ENCODE data around the gene PRR12.

PRR12 gene

DNA sequence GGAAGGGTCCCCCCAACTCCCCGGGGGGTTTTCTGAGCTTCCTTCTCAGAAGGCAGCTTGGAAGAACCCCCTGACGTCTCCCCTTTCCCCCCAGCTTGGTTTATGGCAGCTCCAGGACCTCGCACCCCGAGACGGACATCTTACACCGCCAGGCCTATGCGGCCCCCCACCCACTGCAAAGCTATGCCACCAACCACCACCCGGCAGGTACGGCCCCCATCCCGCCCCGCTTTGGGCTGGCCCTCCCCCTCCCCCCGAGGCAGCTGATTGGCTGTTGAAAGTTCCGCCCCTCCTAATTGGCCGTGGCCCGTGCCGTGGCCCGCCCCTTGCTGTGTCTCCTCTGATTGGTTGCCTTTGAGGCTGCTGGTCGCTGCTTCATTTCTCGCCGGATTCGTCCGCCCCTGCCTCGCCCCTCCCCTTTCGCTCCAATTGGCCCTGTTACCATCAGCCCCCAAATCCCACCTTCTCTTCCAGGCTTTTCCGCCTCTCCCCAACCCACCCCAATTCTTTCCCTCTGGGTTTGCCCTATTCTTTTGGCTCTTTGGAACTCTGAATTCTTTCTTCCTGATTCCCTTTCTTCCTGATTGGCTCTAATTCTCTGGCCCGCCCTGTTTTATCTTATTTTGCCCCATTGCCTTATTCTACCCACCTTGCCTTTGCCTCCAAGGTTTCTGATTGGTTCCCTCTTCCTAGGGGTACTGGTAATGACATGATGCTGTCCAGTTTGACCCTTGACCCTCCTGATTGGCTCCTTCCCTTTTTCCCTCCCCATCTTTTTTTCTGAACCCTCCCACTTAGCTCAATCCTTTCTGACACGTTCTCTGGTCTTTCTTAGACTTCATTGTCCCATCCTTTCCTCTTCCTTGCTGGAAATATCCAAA lies 2.5 kb downstream of the PRR12 start:
- peak; percentile 98 for DNase-seq (ENCODE audit: extremely low spot score)
- POLR2A ChIA-PET, result interaction anchor here (1.3 to 4.6 kb wide), 3 partner anchors 48 to 98 kb away, joined by 3 to 61 read pairs (median 6); partner anchors contain the start of genes BCL2L12, IRF3, RPS11 and RRAS
- CTCF ChIA-PET, result interaction anchor here (0.6 to 0.7 kb wide), 4 partner anchors 9 to 157 kb away, joined by 3 to 4 read pairs (median 4); no protein-coding TSS in a partner anchor
- TF ChIP-seq NFRKB (IDR thresholded peaks at IDR 0.05) (no peak), ELF4 (IDR thresholded peaks at IDR 0.05) (no peak), BHLHE40 (IDR thresholded peaks at IDR 0.05; ENCODE audit: borderline replicate concordance) (no peak), ARNT (IDR thresholded peaks at IDR 0.05) (no peak), TARDBP (IDR thresholded peaks at IDR 0.05) (no peak), L3MBTL2 (conservative IDR thresholded peaks at IDR 0.05) (no peak), FOXM1 (IDR thresholded peaks at IDR 0.05; ENCODE audit: borderline replicate concordance) (no peak), SP1 (IDR thresholded peaks at IDR 0.05) (no peak)

DNA sequence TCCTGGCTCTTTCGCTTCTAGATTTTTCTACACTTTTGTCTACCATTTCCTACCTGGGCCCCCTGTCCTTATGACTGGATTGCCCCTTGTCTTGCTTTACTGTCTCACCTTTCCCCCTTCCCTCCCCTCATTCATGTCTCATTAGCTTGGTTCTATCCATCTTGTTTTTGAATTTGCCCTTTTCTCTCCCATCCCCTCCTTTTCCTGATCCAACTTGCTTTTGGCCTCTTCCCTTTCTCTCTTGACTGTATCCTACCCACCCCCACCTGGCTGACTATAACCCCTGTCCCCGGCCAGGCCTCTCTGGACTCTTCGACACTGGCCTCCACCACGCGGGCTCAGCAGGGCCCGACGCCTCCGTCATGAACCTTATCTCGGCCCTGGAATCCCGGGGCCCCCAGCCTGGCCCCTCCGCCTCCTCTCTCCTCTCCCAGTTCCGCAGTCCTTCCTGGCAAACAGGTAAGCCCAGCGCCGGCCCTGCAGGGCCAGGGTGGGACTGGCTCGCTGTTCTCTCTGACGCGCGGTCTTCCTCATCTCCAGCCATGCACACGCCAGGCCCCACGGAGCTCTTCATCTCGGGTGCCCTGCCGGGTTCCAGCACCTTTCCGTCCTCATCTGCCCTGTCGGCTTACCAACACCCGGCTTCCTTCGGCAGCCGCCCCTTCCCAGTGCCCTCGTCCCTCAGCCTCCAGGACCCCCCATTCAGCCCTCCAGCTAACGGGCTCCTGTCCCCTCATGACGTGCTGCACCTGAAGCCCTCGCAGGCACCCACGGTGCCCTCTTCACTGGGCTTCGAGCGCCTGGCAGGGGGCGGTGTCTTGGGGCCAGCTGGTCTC lies 3.4 kb downstream of the PRR12 start:
- DNase-seq (ENCODE audit: extremely low spot score), result no peak
- CTCF ChIA-PET, result interaction anchor here (0.7 kb wide), 1 partner anchor 8 kb away, joined by 3 read pairs; no protein-coding TSS in a partner anchor
- no peak for TF ChIP-seq TARDBP (IDR thresholded peaks at IDR 0.05)
- TF ChIP-seq SUZ12 (IDR thresholded peaks at IDR 0.05), result no peak
- no peak for TF ChIP-seq FOXM1 (IDR thresholded peaks at IDR 0.05; ENCODE audit: borderline replicate concordance)
- no peak for TF ChIP-seq PKNOX1 (IDR thresholded peaks at IDR 0.05)
- TF ChIP-seq ELF4 (IDR thresholded peaks at IDR 0.05), result no peak
- no peak for TF ChIP-seq LEF1 (IDR thresholded peaks at IDR 0.05; ENCODE audit: borderline replicate concordance)
- no peak for TF ChIP-seq BHLHE40 (IDR thresholded peaks at IDR 0.05; ENCODE audit: borderline replicate concordance)
- no peak for TF ChIP-seq HDGF (IDR thresholded peaks at IDR 0.05; ENCODE audit: borderline replicate concordance)
- TF ChIP-seq ZNF384 (IDR thresholded peaks at IDR 0.05), result no peak; the same call in 1 of the 2 replicates
- no peak for TF ChIP-seq FOXA1 (IDR thresholded peaks at IDR 0.05)
- TF ChIP-seq NFRKB (IDR thresholded peaks at IDR 0.05), result no peak
- no peak for TF ChIP-seq ARNT (IDR thresholded peaks at IDR 0.05)
- no peak for TF ChIP-seq FOXK2 (IDR thresholded peaks at IDR 0.05)
- TF ChIP-seq SP1 (IDR thresholded peaks at IDR 0.05), result no peak
- TF ChIP-seq CTBP1 (IDR thresholded peaks at IDR 0.05; ENCODE audit: borderline replicate concordance), result no peak
- no peak for TF ChIP-seq L3MBTL2 (conservative IDR thresholded peaks at IDR 0.05)
- POLR2A ChIA-PET, result interaction anchor here (1.3 to 4.6 kb wide), 4 partner anchors 46 to 98 kb away, joined by 3 to 61 read pairs (median 5); partner anchors contain the start of genes BCL2L12, IRF3, RPS11 and RRAS

GRCh38 chr19:49594993-49595818 lies 4.2 kb downstream of the PRR12 start:
- CTCF ChIA-PET, result no interaction called here

GRCh38 chr19:49595819-49596404 lies 4.9 kb downstream of the PRR12 start:
- POLR2A ChIA-PET, result interaction anchor here (0.8 to 1.3 kb wide), 2 partner anchors 44 to 69 kb away, joined by 3 to 4 read pairs; partner anchors contain the start of gene RRAS
- CTCF ChIA-PET, result no interaction called here
- TF ChIP-seq SP1 (IDR thresholded peaks at IDR 0.05) (no peak), ARNT (IDR thresholded peaks at IDR 0.05) (no peak), L3MBTL2 (conservative IDR thresholded peaks at IDR 0.05) (no peak), FOXM1 (IDR thresholded peaks at IDR 0.05; ENCODE audit: borderline replicate concordance) (no peak), PKNOX1 (IDR thresholded peaks at IDR 0.05) (no peak), FOXK2 (IDR thresholded peaks at IDR 0.05) (no peak), HDGF (IDR thresholded peaks at IDR 0.05; ENCODE audit: borderline replicate concordance) (no peak), SUZ12 (IDR thresholded peaks at IDR 0.05) (no peak), FOXA1 (IDR thresholded peaks at IDR 0.05) (no peak), LEF1 (IDR thresholded peaks at IDR 0.05; ENCODE audit: borderline replicate concordance) (no peak), TARDBP (IDR thresholded peaks at IDR 0.05) (no peak), NFRKB (IDR thresholded peaks at IDR 0.05) (no peak)
- DNase-seq (ENCODE audit: extremely low spot score), result no peak

More at GRCh38 chr19:49594993-49595818, 4.2 kb downstream of the PRR12 start:
- POLR2A ChIA-PET, result interaction anchor here (0.8 to 1.3 kb wide), 2 partner anchors 45 to 69 kb away, joined by 3 to 4 read pairs; partner anchors contain the start of gene RRAS
- TF ChIP-seq ARNT (IDR thresholded peaks at IDR 0.05), result no peak
- no peak for TF ChIP-seq ZNF384 (IDR thresholded peaks at IDR 0.05)
- no peak for TF ChIP-seq NFRKB (IDR thresholded peaks at IDR 0.05)
- no peak for TF ChIP-seq LEF1 (IDR thresholded peaks at IDR 0.05; ENCODE audit: borderline replicate concordance)
- TF ChIP-seq PKNOX1 (IDR thresholded peaks at IDR 0.05), result no peak
- TF ChIP-seq L3MBTL2 (conservative IDR thresholded peaks at IDR 0.05), result no peak
- TF ChIP-seq CTBP1 (IDR thresholded peaks at IDR 0.05; ENCODE audit: borderline replicate concordance), result no peak
- no peak for TF ChIP-seq BHLHE40 (IDR thresholded peaks at IDR 0.05; ENCODE audit: borderline replicate concordance)
- no peak for DNase-seq (ENCODE audit: extremely low spot score)
